ENCODE measurements around the gene NXN.

The NXN gene

DNA sequence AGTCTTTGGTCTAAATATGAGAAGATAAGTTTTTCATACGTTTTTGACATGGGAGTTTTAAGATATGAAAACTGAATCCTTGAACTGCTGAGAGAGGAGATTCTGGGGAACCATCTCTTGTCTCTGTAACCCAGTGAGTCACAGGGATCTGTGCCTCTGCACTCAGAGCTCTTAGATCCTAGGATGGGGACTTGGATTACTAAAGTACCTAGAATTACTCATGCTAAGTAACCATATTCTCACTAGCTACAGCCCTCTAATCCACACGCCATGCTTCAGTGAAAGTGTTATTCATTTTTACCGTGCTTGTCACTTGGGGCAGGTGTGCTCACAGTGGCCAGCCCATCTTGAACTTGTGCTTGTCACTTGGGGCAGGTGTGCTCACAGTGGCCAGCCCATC, 195.4 kb downstream of the NXN start:
- TF ChIP-seq, protein P1, sequence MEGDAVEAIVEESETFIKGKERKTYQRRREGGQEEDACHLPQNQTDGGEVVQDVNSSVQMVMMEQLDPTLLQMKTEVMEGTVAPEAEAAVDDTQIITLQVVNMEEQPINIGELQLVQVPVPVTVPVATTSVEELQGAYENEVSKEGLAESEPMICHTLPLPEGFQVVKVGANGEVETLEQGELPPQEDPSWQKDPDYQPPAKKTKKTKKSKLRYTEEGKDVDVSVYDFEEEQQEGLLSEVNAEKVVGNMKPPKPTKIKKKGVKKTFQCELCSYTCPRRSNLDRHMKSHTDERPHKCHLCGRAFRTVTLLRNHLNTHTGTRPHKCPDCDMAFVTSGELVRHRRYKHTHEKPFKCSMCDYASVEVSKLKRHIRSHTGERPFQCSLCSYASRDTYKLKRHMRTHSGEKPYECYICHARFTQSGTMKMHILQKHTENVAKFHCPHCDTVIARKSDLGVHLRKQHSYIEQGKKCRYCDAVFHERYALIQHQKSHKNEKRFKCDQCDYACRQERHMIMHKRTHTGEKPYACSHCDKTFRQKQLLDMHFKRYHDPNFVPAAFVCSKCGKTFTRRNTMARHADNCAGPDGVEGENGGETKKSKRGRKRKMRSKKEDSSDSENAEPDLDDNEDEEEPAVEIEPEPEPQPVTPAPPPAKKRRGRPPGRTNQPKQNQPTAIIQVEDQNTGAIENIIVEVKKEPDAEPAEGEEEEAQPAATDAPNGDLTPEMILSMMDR (IDR thresholded peaks at IDR 0.05) = no peak

DNA sequence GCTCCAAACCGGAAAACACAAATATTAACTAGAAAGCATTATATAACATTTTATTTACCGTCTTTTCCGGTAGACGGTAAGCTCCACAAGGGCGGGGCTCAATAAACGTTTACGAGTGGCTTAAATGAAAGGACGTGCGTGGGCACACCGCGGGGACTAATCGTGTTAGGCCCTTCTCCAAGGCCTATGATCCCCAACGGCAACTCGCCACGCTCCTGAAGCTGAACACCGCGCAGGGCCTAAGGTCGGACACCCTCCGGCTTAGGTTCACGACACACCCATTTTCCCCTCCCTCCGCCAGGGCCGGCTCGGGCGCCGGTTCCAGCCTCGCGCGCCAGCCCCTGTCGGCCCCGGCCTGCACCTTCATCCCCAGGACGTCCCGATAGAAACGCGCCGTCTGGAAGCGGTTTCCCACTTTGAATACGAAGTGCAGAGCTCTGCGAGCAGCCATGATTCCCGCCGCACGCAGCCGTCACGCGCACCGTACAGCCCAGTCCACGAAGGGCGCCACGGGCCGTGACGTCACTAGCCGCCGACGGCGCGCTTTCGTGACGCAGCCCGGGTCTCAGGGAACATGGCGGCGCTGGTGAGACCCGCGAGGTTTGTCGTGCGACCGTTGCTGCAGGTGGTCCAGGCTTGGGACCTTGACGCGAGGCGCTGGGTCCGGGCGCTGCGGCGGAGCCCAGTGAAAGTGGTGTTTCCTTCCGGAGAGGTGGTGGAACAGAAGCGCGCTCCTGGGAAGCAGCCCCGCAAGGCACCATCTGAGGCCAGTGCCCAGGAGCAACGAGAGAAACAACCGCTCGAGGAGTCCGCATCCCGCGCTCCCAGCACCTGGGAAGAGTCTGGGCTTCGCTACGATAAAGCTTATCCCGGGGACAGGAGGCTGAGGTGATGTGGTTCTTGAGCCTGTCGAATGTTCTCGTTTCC, 197.5 kb downstream of the NXN start, which contains the start of the genes GLOD4 and MRM3:
GLOD4 (minus strand) TSS at position 476 of the 927 bp plus-strand sequence; CDS start at position 451, 25 bp downstream.
MRM3 (plus strand) TSS at position 549 of the 927 bp plus-strand sequence; CDS start at position 575, 26 bp downstream.
- TF ChIP-seq, protein P1 (IDR thresholded peaks at IDR 0.05) = no peak

DNA sequence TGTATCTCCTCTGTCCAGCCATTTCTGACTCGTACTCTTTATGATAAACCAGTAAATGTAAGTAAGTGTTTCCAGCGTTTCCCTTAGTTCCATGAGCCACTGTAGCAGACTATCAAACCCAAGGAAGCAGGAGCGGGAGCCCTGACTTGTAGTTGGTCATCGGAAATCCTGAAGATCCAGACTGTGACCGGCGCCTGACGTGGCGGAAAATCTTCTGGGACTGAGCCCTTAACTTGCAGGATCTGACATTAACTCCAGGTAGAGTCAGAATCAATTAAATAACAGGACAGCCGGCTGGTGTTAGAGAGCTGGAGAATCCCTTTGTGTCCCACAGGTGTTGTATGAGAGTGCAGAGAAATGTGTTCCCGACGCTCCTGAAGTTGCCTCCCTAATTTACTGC, 201.5 kb downstream of the NXN start:
- TF ChIP-seq, protein P1 (IDR thresholded peaks at IDR 0.05) = no peak

DNA sequence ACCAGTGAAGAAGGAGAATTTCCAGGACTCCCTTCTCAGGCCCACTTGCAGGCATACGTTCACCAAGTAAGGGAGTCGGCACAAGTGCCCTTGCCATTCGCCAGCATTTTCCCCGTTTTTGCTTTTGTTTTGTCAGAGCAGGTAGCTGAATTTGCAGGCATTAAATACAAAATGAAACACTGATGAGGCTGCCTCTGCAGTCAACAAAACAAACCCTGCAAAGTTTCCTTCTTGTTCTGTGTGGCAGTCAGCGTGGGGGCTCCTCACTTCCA, 205.3 kb downstream of the NXN start:
- TF ChIP-seq, protein P1 (IDR thresholded peaks at IDR 0.05) = no peak

DNA sequence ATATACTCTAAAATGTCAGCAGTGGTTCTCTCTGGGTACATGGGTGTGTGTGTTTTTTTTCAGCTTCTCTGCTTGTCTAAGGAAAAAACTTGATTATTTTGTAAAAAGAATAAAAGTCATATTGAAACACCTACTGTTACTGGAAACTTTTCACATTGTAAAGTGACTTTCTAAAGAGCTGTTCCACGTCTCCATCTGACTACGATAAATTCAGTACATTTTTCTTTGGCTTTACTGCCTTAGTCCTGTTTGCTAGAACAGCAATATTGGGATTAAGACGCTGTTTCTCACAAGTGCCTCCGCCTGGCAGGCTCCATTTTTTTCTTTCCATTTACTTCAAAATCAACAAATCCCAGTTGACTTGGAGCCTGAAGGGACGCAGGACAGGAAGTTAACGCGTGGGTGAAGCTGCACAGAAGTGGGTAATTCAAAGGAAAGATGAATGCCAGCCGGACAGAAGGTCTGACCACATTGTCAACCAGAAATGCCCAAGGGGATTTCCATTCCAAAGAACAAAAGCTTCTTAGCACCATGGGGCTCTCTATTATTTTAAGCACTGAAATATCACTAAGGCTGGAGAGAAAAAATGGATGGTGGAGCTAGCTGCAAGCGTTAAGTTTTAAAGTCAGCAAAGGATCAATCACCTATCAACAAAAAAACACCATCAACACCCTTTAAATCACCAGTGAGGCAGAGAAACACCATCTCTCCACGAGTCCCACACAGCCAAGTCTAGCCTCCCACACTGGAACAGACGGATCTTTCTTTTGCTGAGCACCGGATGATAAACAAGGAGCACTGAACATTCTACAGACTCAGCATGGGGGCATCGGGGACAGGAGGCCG, 205.9 kb downstream of the NXN start:
- TF ChIP-seq, protein P1 (IDR thresholded peaks at IDR 0.05) = no peak

DNA sequence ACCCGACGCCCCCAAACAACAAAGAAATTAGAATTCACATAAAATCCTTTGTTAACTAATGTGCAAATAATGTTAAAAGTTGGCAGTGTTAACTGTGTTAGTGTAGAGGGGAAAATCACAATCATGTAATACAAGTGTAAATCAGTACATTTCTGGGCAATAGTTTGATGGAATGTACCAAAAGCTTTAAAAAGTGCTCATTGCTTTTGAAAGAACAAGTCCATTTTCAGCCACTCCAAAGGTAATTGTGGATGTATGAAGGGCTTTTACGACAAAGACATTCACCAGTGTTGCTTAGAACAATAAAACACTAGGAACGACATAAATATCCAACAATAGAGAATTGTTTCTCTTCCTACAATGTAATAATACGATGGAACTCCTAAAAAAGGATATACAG, 206.6 kb downstream of the NXN start:
- TF ChIP-seq, protein P1 (IDR thresholded peaks at IDR 0.05) = no peak

DNA sequence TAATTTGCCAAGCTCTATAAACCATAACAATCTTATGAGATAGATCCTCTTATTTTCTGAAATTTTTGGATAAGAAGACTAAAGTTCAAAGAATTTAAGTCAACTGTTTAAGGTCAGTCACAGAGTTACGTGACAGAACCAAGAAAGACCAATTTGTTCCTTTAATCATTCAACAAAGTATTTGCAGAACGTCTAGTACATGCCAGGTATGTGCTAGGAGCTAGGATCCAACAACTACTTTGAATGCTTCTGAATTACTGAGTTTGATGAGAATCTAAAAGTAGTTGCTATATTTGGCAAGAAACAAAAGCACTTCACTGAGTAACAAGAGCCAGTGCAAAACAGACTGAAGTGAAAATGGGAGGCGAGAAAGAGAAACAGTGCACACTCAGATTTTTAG, 212.5 kb downstream of the NXN start:
- TF ChIP-seq, protein P1 (IDR thresholded peaks at IDR 0.05) = no peak

Measured in LNCAP (cell line).